HG03139 (cell line): ENCODE data around the gene IER3IP1.
"Not testable (repeated sequence)": the region's sequence is repeated elsewhere in the genome, so short reads cannot be mapped to it uniquely, and the experiment has no call there.

ENCODE experiments used
- ATAC-seq: cut with Tn5 transposase; IDR thresholded peaks from one replicate; pipeline ENCODE4 v1.9.1; 2021; ENCODE audit not compliant: unreplicated experiment

The IER3IP1 gene

GRCh38 chr18:47175898-47176575 lies at the start of gene IER3IP1:
Gene IER3IP1 (minus strand): TSS chr18:47176364. CDS start chr18:47176277, 87 bp downstream.
- ATAC-seq, result peak; percentile 89

- ATAC-seq, result no peak
Measured at GRCh38 chr18:47215554-47216138, 39.5 kb upstream of the IER3IP1 start.

- no peak for ATAC-seq
Measured at GRCh38 chr18:47209171-47209570, 33.0 kb upstream of the IER3IP1 start.

- no peak for ATAC-seq
Measured at GRCh38 chr18:47206945-47207637, 30.9 kb upstream of the IER3IP1 start.

- no peak for ATAC-seq
Measured at GRCh38 chr18:47204908-47205522, 28.9 kb upstream of the IER3IP1 start.

GRCh38 chr18:47203626-47204464 lies 27.7 kb upstream of the IER3IP1 start:
- no peak for ATAC-seq

- not testable (repeated sequence) for ATAC-seq
Measured at GRCh38 chr18:47195961-47196360, 19.8 kb upstream of the IER3IP1 start.

GRCh38 chr18:47191961-47192360 lies 15.8 kb upstream of the IER3IP1 start:
- no peak for ATAC-seq

- no peak for ATAC-seq
Measured at GRCh38 chr18:47187721-47188120, 11.6 kb upstream of the IER3IP1 start.

GRCh38 chr18:47184419-47185050 lies 8.4 kb upstream of the IER3IP1 start:
- ATAC-seq, result no peak

GRCh38 chr18:47182156-47182555 lies 6.0 kb upstream of the IER3IP1 start:
- ATAC-seq, result not testable (repeated sequence)

- ATAC-seq, result no peak
Measured at GRCh38 chr18:47180765-47181164, 4.6 kb upstream of the IER3IP1 start.

- ATAC-seq, result no peak
Measured at GRCh38 chr18:47179520-47179919, 3.4 kb upstream of the IER3IP1 start.

- ATAC-seq, result peak; percentile 11
Measured at GRCh38 chr18:47175283-47175897, 774 bp downstream of the IER3IP1 start.

GRCh38 chr18:47174545-47175116 lies 1.5 kb downstream of the IER3IP1 start:
- no peak for ATAC-seq

GRCh38 chr18:47172476-47172875 lies 3.7 kb downstream of the IER3IP1 start:
- no peak for ATAC-seq

GRCh38 chr18:47168913-47169312 lies 7.3 kb downstream of the IER3IP1 start:
- no peak for ATAC-seq

- ATAC-seq, result no peak
Measured at GRCh38 chr18:47168509-47168908, 7.7 kb downstream of the IER3IP1 start.

- ATAC-seq, result no peak
Measured at GRCh38 chr18:47166294-47166693, 9.9 kb downstream of the IER3IP1 start.

GRCh38 chr18:47163241-47163640 lies 12.9 kb downstream of the IER3IP1 start:
- peak; percentile 58 for ATAC-seq
